Stomach (tissue), 4 donors: ENCODE measurements around the gene TMEM132D.

ENCODE experiments used
- EP300 ChIP-seq: sonication (generic); formaldehyde crosslinking; IDR thresholded peaks from one replicate; pipeline ENCODE4 v1.6.1; 2017; ENCODE audit warnings: antibody characterized with exemption
- POLR2A ChIP-seq, 4 donors: fragments of 450-650 bp; IDR thresholded peaks; one replicate each; pipeline ENCODE4 v1.6.1; 2016; ENCODE audit warnings: antibody characterized with exemption in 4 of 4, control low read depth in 2 of 4, mild to moderate bottlenecking in 1 of 4, moderate library complexity in 1 of 4
- POLR2AphosphoS5 ChIP-seq, 3 donors: sonication (generic); formaldehyde crosslinking; IDR thresholded peaks; one replicate each; pipeline ENCODE4 v1.6.1; 2016; ENCODE audit warnings: antibody characterized with exemption in 3 of 3
- TF ChIP-seq, protein P1 (sequence below), 7 experiments: fragments of 450-650 bp in 4 of 7; fragments of 200-600 bp in 3 of 7; sonication (generic) in 3 of 7; IDR thresholded peaks; one replicate each; pipeline ENCODE4 v1.5.1; 2016 to 2019; ENCODE audit warnings: antibody characterized with exemption in 7 of 7, control low read depth in 2 of 7, mild to moderate bottlenecking in 1 of 7

DNA sequence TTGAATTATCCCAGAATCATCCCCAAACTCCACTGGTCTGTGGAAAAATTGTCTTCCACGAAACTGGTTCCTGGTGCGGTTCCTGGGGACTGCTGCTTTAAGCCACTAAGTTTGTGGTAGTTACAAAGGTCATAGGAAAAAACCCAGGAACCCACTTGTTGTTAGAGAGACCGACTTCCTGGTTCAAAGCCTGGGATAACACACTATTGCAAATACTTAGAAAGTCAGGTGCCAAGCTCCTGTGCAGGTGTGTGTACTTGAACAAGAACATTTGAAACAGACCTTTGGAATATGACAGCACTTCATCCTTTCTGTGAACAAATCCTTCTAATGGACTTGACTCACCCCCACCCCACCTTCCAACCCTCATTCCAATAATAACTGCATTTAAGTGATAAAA lies 530.9 kb downstream of the TMEM132D start:
- TF ChIP-seq, protein P1, sequence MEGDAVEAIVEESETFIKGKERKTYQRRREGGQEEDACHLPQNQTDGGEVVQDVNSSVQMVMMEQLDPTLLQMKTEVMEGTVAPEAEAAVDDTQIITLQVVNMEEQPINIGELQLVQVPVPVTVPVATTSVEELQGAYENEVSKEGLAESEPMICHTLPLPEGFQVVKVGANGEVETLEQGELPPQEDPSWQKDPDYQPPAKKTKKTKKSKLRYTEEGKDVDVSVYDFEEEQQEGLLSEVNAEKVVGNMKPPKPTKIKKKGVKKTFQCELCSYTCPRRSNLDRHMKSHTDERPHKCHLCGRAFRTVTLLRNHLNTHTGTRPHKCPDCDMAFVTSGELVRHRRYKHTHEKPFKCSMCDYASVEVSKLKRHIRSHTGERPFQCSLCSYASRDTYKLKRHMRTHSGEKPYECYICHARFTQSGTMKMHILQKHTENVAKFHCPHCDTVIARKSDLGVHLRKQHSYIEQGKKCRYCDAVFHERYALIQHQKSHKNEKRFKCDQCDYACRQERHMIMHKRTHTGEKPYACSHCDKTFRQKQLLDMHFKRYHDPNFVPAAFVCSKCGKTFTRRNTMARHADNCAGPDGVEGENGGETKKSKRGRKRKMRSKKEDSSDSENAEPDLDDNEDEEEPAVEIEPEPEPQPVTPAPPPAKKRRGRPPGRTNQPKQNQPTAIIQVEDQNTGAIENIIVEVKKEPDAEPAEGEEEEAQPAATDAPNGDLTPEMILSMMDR (IDR thresholded peaks at IDR 0.05), result no peak
- TF ChIP-seq POLR2A (IDR thresholded peaks at IDR 0.05) (no peak), EP300 (no peak), POLR2AphosphoS5 (IDR thresholded peaks at IDR 0.05) (no peak)
